HG03039 (cell line): Measurements from ENCODE around the gene SRGAP2C.
"Not testable (repeated sequence)": the region's sequence is repeated elsewhere in the genome, so short reads cannot be mapped to it uniquely, and the experiment has no call there.

ENCODE experiments used
- ATAC-seq: cut with Tn5 transposase; IDR thresholded peaks from one replicate; pipeline ENCODE4 v1.9.1; 2021; ENCODE audit warnings: mild to moderate bottlenecking, moderate library complexity; ENCODE audit not compliant: unreplicated experiment

The SRGAP2C gene

GRCh38 chr1:121368910-121369309 is 184.1 kb downstream of the SRGAP2C start:
- ATAC-seq = not testable (repeated sequence)

GRCh38 chr1:121369959-121370358 is 185.2 kb downstream of the SRGAP2C start:
- ATAC-seq = not testable (repeated sequence)

- not testable (repeated sequence) for ATAC-seq
These were observed 190.1 kb downstream of the SRGAP2C start for GRCh38 chr1:121374851-121375367.

DNA sequence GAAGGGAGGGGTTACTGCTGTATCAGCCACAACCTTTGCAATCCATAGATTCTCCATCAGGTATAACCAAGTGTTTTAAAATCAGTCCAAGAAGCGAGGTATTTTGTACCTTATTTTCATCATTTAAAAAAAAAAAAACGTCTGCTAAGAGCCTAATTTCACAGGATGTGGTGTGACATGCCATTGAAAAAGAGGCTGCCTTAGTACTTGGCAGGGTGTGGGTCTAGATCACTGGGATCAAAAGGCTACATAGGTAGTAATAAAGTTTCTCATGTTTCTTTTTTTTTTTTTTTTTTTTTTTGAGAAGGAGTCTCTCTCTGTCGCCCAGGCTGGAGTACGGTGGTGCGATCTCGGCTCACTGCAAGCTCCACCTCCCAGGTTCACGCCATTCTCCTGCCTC is 192.2 kb downstream of the SRGAP2C start:
- not testable (repeated sequence) for ATAC-seq

GRCh38 chr1:121378757-121379156 is 194.0 kb downstream of the SRGAP2C start:
- ATAC-seq = not testable (repeated sequence)

DNA sequence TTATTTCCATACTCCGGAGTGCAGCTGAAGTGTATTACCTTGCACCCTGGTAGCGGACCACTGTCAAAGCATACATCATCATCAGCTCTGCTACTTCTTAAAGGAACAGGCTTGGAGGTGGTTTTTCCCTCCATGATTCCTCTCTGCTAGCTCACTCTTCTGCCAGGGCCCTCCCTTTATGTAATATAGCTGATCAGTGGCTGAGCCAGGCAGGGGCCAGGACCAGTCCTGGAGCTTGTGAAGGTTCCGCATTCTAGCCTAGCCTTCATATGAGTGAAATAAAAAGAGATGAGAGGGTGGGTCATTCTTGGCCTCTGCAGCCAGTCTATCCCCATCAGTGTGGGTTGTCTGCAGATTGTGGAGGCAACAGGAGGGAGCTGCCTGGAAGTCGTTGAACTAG is 200.0 kb downstream of the SRGAP2C start:
- ATAC-seq = not testable (repeated sequence)

GRCh38 chr1:121385162-121385561 is 200.4 kb downstream of the SRGAP2C start:
- ATAC-seq = not testable (repeated sequence)

DNA sequence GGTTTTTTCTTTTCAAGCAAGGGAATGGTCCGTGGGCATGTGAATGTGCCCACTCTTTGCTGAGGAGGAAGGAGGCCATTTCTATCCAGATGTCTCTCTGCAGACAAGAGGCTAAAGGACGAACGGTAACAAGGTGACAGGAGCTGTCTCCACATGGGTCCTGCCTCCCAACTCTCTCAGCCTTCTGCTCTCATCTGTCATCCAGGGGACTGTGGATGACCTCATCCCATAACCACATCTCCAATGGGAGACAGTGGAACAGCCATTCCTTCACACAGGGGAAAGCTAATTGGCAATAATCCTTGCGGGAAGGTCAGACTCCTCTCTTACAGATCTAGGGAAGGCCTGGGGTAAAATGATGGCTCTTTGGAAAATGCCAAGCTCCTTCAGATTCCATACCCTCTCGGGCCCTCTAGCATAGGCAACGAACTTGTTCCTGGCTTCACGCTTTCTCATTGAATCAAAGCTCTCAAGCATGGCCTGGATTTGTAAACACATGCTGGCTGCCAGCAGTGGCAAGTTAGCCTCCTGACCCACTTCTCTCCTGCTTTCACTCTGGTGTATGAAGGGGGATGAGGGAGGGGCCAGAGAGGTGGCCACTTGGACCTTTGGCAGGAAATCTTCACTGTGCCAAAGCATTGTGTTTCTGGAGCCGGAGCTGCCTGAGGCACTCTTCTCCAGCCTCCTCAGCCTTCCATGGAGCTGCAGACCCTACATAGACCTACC is 201.0 kb downstream of the SRGAP2C start:
- ATAC-seq = not testable (repeated sequence)

- not testable (repeated sequence) for ATAC-seq
These were observed 201.7 kb downstream of the SRGAP2C start for GRCh38 chr1:121386319-121386948.

DNA sequence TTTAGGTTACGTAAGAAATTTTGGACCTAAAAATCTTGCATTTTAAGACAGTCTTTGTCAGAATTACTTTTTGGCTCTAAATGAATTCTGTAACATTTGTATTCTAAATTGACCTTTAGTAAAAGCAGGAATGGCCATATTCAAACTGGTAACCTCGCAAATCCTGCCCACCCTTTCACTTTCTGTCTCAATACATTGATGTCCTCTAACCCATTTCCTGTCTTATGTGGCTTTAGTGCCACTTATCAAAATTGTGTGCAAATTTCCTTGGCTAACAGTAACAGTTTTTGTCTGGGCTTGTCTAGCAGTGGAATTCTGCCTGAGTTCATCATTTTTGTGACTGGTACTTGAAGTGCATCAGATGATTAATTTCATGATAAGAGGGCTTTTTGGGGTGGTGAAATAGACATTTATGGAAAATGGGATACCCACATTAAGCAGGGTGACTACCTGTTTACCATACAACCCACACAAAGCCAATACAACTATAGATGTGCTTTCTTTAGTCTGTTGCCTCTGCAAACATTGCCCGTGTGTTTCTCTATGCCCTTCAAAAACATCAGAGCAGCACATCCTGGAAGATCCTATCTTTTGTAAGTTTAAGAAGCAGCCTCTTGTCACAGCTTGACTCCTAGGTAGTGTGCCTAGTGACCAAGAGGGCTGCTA is 205.3 kb downstream of the SRGAP2C start:
- not testable (repeated sequence) for ATAC-seq

DNA sequence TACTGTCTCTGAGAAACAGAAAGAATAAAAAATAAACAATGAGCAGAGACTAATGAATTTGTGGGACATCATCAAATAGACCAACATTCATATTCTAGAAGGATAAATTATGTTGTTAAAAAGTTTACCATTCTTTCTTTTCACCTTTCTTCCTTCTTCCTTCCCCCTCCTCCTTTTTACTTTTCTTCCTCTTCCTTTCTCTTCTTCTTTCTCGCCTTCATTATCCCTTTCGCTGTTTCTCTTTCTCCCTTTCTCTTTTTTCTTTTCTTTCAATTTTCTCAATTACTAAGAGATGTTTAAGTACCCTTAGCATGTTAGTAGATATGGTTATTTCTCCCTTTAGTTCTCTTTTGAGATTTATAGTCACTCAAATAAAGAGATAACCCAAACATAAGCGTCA is 207.4 kb downstream of the SRGAP2C start:
- ATAC-seq = not testable (repeated sequence)

- ATAC-seq = not testable (repeated sequence)
These were observed 211.0 kb downstream of the SRGAP2C start for GRCh38 chr1:121395718-121396201.

DNA sequence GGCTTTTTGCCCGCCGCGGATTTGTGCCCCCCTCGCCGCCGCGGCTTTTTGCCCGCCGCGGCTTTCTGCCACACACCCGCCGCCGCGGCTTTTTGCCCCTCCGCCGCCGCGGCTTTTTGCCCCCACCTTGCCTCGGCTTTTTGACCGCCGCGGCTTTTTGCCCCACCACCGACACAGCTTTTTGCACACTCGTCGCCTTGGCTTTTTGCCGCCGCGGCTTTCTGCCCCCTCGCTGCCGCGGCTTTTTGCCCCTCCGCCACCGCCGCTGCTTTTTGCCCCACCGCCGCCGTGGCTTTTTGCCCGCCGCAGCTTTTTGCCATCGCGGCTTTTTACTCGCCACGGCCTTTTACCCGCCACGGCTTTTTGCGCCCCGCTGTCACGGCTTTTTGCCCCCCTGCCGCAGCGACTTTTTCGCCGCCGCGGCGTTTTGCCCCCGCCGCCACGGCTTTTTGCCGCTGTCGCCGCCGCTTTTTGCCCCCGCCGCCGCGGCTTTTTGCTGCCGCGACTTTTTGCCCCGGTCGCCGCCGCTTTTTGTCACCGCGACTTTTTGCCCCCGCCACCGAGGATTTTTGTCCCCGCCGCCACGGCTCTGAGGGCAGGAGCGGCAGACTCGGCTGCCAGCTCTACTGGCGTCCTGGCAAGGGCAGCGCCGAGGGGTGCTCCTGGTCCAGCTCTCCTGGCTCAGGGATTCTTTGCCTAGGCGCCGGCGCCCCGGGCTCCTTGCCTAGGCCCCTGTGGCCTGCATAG is 211.7 kb downstream of the SRGAP2C start:
- ATAC-seq = not testable (repeated sequence)

GRCh38 chr1:121397101-121397500 is 212.3 kb downstream of the SRGAP2C start:
- not testable (repeated sequence) for ATAC-seq

DNA sequence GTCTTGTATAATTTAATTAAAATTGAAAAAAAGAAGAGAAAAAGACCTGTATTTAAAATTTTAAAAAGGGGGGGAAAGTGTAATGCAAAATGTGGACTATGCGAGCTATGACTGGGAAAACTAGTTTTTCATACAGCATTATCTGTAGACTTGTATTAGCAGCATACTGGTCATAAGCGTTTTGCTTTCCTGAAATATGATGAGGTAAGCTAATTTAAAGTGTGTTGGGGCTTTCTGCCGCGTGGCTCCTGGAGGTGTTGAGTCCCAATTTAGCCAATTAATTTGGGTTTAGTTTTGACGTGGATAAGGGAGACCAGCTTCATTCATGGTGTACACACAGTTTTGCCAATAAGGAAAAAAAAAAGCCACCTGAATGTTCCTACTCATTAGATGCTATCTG is 214.4 kb downstream of the SRGAP2C start:
- not testable (repeated sequence) for ATAC-seq

DNA sequence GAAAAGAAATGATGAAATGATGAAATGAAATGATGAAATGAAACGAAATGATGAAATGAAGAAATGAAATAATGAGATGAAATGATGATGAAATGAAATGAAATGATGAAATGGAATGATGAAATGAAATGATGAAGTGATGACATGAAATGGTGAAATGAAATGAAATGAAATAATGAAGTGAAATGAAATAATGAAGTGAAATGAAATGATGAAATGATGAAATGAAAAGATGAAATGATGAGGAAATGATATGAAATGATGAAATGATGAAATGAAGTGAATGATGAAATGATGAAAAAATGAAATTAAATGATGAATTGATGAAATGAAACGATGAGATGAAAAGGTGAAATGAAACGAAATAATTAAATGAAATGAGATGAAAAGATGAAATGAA is 215.3 kb downstream of the SRGAP2C start:
- not testable (repeated sequence) for ATAC-seq

DNA sequence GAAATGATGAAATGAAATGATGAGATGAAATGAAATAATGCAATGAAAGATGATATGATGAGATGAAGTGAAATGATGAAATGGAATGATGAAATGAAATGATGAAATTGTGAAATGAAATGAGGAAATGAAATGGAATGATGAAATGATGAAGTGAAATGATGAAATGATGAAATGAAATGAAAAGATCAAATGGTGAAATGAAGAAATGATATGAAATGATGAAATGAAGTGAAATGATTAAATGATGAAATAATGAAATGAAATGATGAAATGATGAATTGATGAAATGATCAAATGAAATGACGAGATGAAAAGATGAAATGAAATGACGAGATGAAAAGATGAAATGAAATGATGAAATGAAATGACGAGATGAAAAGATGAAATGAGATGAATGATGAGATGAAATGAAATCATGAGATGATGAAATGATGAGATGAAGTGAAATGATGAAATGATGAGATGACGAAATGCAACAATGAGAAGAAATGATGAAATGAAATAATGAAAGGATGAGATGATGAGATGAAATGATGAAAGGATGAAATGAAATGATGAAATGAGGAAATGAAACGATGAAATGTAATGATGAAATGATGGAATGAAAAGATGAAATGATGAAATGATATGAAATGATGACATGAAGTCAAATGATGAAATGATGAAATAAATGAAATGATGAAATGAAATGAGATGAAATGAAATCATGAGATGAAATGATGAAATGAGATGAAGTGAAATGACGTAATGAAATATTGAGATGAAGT is 216.0 kb downstream of the SRGAP2C start:
- ATAC-seq = not testable (repeated sequence)

DNA sequence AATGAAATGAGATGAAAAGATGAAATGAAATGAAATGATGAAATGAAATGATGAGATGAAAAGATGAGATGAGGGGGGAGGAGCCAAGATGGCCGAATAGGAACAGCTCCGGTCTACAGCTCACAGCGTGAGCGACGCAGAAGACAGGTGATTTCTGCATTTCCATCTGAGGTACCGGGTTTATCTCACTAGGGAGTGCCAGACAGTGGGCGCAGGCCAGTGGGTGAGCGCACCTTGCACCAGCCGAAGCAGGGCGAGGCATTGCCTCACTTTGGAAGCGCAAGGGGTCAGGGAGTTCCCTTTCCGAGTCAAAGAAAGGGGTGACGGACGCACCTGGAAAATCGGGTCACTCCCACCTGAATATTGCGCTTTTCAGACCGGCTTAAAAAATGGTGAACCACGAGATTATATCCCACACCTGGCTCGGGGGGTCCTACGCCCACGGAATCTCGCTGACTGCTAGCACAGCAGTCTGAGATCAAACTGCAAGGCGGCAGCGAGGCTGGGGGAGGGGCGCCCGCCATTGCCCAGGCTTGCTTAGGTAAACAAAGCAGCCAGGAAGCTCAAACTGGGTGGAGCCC is 216.7 kb downstream of the SRGAP2C start:
- ATAC-seq = not testable (repeated sequence)

- not testable (repeated sequence) for ATAC-seq
These were observed 218.5 kb downstream of the SRGAP2C start for GRCh38 chr1:121403254-121403653.
